Lower leg skin (tissue), 3 donors: Measurements from ENCODE around the gene BCAP31.

ENCODE experiments used
- POLR2A ChIP-seq, 2 donors: fragments of 450-650 bp; IDR thresholded peaks; one replicate each; pipeline ENCODE4 v1.6.1; 2016 to 2017; ENCODE audit warnings: antibody characterized with exemption in 2 of 2, mild to moderate bottlenecking in 1 of 2, moderate library complexity in 1 of 2
- TF ChIP-seq, protein P1 (sequence below), 3 donors: fragments of 450-650 bp; IDR thresholded peaks; one replicate each; pipeline ENCODE4 v1.5.1; 2016; ENCODE audit warnings: antibody characterized with exemption in 3 of 3, mild to moderate bottlenecking in 3 of 3, moderate library complexity in 2 of 3

DNA sequence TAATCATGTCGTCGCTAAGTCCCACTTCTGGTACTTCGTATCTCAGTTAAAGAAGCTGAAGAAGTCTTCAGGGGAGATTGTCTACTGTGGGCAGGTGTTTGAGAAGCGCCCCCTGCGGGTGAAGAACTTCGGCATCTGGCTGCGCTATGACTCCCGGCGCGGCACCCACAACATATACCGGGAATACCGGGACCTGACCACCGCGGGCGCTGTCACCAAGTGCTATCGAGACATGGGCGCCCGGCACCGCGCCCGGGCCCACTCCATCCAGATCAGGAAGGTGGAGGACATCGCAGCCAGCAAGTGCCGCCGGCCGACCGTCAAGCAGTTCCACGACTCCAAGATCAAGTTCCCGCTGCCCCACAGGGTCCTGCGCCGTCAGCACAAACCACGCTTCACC, 61.9 kb downstream of the BCAP31 start:
- no peak for TF ChIP-seq POLR2A (IDR thresholded peaks at IDR 0.05)
- TF ChIP-seq, protein P1, sequence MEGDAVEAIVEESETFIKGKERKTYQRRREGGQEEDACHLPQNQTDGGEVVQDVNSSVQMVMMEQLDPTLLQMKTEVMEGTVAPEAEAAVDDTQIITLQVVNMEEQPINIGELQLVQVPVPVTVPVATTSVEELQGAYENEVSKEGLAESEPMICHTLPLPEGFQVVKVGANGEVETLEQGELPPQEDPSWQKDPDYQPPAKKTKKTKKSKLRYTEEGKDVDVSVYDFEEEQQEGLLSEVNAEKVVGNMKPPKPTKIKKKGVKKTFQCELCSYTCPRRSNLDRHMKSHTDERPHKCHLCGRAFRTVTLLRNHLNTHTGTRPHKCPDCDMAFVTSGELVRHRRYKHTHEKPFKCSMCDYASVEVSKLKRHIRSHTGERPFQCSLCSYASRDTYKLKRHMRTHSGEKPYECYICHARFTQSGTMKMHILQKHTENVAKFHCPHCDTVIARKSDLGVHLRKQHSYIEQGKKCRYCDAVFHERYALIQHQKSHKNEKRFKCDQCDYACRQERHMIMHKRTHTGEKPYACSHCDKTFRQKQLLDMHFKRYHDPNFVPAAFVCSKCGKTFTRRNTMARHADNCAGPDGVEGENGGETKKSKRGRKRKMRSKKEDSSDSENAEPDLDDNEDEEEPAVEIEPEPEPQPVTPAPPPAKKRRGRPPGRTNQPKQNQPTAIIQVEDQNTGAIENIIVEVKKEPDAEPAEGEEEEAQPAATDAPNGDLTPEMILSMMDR (IDR thresholded peaks at IDR 0.05), result no peak
